DMS114 treated with DMSO at 0.1 percent for 48 hours (cell line): ENCODE measurements around the gene DIAPH2.

Experiments used
- DNase-seq: peaks from one replicate; lab custom pipeline; 2025; ENCODE audit not compliant: unreplicated experiment; lab: John Stamatoyannopoulos, UW

DIAPH2 gene

DNA sequence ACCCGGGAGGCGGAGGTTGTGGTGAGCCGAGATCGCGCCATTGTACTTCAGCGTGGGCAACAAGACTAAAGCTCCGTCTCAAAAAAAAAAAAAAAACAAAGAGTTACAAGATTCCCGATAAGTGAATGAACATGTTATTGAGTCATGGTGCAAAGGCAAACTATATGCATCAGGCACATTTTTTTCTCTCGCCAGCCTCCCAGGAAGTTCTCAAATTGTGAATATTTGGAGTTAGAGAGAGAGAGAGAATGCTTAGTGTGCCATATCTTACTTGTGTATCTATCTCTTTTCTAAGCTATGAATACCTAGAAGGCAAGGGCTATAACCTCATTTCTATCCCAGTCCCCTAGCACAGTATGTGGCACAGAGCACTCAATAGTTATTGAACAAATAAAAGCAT lies 599.9 kb downstream of the DIAPH2 start:
- DNase-seq, result no peak

DNA sequence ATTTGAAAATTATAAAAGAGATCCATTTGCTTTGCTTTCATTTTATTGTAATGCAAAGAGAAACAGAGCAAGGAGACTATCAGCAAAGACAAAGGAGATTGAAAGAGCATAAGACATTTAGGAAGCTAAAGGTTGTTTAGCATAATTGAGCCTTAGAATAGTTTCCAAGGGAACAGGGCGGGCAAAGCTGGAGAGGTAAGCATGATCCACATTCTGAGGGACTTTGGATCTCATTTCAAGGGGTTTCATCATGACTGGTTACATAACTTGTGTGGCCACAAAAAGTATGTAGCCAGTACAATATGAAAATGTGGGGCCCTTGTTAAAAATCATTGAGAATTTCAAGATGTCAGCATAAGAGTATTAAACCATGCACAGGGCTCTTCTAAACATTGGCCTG lies 605.6 kb downstream of the DIAPH2 start:
- no peak for DNase-seq

DNA sequence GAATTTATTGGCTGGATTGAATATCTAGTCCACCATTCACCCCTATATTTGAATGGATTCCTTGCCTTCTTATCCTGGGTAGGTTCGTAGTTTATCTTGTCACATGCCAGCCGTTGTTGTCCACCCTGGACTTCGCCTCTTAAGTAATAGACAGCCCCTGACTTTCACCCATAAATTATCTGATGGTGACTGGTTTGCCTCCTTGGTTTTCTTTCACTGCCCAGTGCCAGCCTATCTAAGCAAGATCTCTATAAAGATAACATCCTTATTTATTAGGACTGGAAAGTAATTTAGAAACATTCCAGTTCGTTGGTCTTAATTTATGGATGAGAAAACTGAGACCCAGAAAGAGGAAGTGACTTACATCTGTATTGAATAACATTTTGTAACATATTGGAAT lies 609.4 kb downstream of the DIAPH2 start:
- DNase-seq, result no peak

DNA sequence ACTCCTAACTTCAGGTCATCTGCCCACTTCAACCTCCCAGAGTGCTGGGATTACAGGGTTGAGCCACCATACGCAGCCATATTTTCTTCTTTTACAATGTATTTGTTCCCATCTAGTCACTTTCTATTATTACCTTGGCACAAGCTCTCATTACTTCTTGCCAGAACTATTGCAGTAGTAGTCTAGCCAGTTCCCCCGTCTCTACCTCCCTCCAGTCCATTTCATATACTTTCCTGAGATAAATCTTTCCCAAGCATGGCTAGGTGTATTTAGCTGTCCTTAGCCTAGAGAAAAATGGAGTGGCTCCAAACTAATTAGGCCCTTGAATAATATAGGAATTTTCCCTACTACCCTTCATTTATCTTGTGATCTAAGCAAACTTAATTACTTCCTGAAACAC lies 611.3 kb downstream of the DIAPH2 start:
- no peak for DNase-seq

DNA sequence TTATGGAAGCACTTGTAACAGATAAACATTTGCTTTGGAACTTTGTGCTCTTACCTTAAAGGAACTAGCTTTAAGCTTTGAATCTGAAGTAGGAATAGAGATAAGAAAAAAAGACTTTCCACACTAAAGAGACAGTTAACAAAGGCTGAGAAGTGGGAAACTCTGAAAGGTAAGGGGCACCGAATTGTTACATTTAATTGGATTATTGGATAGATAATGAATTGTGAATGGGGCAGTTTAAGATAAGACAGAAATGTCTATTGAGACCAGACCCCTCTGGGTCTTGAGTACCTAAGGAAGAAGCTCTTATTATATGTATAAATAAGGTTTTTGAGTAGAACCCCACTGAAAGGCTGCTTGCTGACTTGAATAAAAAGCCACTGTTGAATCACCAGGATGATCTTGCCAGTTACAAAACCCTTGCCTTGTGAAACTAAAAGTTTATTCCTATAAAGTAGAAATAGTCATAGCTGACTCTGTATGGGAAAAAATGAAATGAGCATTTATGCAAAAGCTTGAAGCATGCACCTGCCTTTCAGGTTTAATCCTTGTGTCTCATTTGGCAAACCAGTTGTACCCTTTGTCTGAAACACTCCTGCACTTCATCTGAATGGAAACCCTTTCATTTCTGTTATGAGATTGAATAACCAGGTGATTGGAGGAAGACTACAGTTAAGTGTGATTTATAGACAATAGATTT lies 622.3 kb downstream of the DIAPH2 start:
- DNase-seq, result no peak

- no peak for DNase-seq
Measured at GRCh38 chrX:97308171-97308570, 623.5 kb downstream of the DIAPH2 start.

GRCh38 chrX:97309487-97310116 lies 625.0 kb downstream of the DIAPH2 start:
- DNase-seq, result no peak

DNA sequence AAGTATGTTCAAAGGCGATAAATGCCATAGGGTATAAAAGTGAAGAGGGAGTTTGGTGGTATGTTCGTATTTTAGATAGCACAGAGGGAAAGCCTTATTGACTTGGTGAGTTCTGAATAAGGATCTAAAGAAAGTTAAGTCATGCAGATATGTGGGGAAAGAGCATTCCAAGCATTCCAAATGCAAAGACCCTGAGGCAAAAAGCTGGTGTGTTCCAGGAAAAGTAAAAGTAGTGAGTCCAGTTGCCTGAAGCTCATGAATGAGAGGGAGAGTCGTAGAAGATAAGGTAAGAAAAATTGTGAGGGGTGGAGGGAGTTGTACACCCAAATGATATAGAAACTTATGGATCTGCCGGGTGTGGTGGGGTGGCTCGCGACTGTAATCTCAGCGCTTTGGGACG lies 625.7 kb downstream of the DIAPH2 start:
- no peak for DNase-seq

DNA sequence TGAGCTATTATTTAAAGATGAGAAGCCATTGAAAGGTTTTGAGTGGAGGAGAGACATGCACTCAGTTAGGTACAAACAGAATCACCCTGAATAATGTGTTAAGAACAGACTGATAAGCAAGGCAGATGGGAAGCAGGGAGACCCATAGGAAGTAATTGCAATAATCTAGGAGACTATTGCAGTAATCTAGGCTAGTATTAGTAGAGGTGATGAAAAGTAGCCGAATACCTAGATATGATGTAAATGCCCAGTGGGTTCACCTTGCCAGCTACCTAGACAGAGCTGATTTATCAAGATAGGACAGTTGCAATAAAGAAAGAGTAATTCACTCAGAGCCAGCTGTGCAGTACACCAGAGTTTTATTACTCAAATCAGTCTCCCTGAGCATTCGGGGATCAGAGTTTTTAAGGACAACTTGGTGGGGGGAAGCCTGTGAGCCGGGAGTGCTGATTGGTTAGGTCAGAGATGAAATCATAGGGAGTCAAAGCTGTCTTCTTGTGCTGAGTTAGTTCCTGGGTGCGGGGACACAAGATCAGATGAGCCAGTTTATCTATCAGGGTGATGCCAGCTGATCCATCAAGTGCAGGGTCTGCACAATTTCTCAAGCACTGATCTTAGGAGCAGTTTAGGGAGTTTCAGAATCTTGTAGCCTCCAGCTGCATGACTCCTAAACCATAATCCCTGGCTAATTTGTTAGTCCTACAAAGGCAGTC lies 626.6 kb downstream of the DIAPH2 start:
- DNase-seq, result no peak

GRCh38 chrX:97314345-97314744 lies 629.7 kb downstream of the DIAPH2 start:
- DNase-seq, result no peak

- no peak for DNase-seq
Measured at GRCh38 chrX:97315939-97316338, 631.3 kb downstream of the DIAPH2 start.

DNA sequence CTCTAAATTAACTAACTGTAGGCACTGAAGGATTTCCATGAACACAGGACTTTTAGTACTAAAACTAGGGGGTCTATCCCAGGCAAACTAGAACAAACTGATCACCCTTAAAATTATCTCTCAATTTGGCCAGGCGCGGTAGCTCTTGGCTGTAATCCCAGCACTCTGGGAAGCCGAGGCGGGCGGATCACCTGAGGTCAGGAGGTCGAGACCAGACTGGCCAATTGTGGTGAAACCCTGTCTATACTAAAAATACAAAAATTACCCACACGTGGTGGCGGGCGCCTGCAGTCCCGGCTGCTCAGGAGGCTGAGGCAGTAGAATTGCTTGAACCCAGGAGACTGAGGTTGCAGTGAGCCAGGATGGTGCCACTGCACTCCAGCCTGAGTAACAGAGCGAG lies 635.7 kb downstream of the DIAPH2 start:
- no peak for DNase-seq

DNA sequence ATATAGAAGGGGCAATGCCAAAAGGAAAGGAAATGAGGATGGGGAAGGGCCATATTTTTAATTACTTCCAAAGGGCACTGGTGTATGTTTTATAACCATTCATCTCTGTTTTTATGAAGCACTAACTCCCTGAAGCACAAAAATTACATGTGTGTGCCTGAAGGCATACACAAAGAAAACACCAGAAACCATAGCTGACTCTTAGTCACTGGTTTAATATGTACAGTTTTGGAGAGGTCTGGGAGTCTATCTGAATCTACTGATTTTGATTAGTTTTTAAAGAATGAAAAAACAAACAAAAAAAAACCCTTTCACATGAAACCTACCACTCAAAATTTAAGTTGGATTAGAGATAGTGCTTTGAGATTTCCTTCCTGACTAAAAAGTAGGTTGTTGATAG lies 637.8 kb downstream of the DIAPH2 start:
- no peak for DNase-seq

- no peak for DNase-seq
Measured at GRCh38 chrX:97326456-97326855, 641.8 kb downstream of the DIAPH2 start.

DNA sequence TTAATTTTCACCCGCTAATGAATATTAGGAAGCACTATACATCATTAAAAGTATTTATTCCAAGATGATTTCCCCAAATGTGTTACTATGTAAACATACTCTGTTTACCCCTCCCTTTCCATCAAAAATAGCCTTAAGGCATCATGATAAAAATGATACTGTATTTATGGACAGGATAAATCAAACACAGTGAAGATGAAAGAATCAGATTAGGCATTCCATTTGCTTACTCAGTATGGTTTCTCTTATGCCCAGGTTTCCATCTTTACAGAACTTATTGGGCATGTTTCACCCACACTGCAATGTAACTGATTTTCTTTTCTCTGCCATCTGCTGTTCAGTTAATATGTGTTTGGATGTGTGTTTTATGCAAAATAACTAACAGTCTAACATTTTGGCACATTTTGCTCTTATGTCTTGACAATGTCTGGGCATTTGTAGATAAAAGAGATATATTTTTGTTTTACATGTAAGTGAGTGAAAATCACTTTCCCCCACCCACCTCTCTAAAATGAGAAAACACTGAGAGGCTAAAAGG lies 644.3 kb downstream of the DIAPH2 start:
- DNase-seq, result no peak

- no peak for DNase-seq
Measured at GRCh38 chrX:97330151-97330550, 645.5 kb downstream of the DIAPH2 start.

- no peak for DNase-seq
Measured at GRCh38 chrX:97332963-97333362, 648.3 kb downstream of the DIAPH2 start.

DNA sequence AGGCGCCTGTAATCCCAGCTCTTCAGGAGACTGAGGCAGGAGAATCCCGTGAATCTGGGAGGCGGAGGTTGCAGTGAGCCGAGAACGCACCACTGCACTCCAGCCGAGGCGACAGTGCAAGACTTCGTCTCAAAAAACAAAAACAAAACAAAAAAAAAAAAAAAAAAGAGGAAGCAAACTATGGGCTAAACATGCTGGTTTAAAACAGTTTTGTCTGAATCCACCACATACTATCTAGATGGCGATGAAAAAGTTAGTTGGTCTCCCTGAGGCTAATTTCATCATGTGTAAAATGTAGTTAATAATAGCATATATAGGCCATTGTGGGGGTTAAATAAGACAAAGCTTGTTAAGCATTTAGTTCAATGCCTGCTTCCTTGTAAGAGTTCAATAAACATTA lies 650.2 kb downstream of the DIAPH2 start:
- no peak for DNase-seq

GRCh38 chrX:97344724-97345123 lies 660.1 kb downstream of the DIAPH2 start:
- DNase-seq, result no peak

DNA sequence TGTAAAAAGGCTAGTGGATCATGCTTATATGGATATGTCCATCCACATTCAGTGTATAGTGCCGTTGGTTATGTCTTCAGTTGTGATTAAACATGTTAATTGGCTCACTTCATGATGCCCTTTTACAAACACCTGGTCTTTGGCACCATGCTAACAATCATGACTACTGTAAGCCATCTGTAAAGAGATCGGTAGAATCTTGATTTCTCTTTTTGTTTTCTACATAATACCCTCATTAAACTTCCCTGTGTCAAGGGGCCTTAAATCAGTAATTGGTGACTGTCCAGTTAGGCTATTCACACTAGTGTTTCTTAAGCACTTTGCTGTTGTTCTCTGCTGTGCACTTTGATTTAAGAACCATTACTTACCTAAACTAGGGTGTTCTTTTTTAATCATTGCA lies 674.3 kb downstream of the DIAPH2 start:
- no peak for DNase-seq

DNA sequence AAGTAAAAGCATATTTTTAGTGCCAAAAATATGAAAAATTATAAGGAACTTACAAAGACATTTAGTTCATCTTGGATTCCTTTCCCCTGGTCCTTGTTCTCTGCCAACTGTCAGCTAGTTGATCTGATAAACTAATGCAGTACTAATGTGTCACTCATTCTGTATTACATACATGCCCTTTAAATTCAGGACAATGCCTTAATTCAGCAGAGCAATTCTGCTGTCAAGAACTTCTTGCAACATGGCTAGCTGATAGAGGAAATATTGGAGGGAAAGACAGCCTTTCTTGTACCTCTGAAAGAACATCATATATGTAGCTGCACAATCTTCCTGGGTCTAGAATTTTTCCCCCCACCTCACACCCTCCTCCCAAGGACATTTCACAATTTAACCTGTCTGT lies 679.2 kb downstream of the DIAPH2 start:
- no peak for DNase-seq

GRCh38 chrX:97366237-97366636 lies 681.6 kb downstream of the DIAPH2 start:
- DNase-seq, result no peak
